H1 (cell line): ENCODE results near the gene HAVCR1. TPM values are rescaled to one million over a fixed set of nuclear protein-coding genes. Genes with fewer than 3 reads are reported as not detected.

Source experiments
- CTCF ChIA-PET: fragments of 300-600 bp; sonication (Branson Sonifier 250); formaldehyde crosslinking; loops from one replicate; lab custom pipeline; 2021; ENCODE audit not compliant: partially characterized antibody; lab: Charles Lee
- POLR2A ChIA-PET: fragments of 300-600 bp; sonication (Branson Sonifier 250); formaldehyde crosslinking; loops from one replicate; lab custom pipeline; 2021; ENCODE audit warnings: inconsistent platforms; ENCODE audit not compliant: partially characterized antibody; lab: Charles Lee
- DNase-seq, 2 experiments: peaks; one replicate each; pipeline versions ENCODE4 v3.0.0 to v3.0.0-alpha.2; 2010 to 2022; ENCODE audit warnings: low spot score in 2 of 2, low read depth in 1 of 2, mixed read lengths in 1 of 2
- FAIRE-seq: peaks from 2 replicates; lab custom pipeline; 2011; peaks lifted over from hg19 to GRCh38; lab: Jason Lieb, UNC
- H2AFZ ChIP-seq: 2 replicates; pipeline ENCODE4 v1.8.1; 2012; ENCODE audit warnings: low read length, inconsistent platforms
- H2AK5ac ChIP-seq: 2 replicates; pipeline ENCODE4 v1.6.1; 2013; ENCODE audit warnings: low read depth, low read length
- H2BK120ac ChIP-seq: replicated peaks from 2 replicates; pipeline ENCODE3; 2013; ENCODE audit warnings: low read depth, low read length, inconsistent platforms
- H2BK12ac ChIP-seq: 2 replicates; pipeline ENCODE4 v1.6.1; 2013; ENCODE audit warnings: low read depth, low read length
- H2BK15ac ChIP-seq: 2 replicates; pipeline ENCODE4 v1.6.1; 2013; ENCODE audit warnings: low read length
- H2BK20ac ChIP-seq: 2 replicates; pipeline ENCODE4 v1.6.1; 2013; ENCODE audit warnings: low read length
- H2BK5ac ChIP-seq: 2 replicates; pipeline ENCODE4 v1.6.1; 2013; ENCODE audit warnings: low read depth, low read length
- H3K14ac ChIP-seq: 2 replicates; pipeline ENCODE4 v1.6.1; 2013; ENCODE audit warnings: inconsistent platforms; ENCODE audit not compliant: insufficient read length
- H3K18ac ChIP-seq: 2 replicates; pipeline ENCODE4 v1.6.1; 2013; ENCODE audit warnings: low read length; ENCODE audit errors: extremely low read depth
- H3K23ac ChIP-seq: 2 replicates; pipeline ENCODE4 v1.6.1; 2013; ENCODE audit warnings: inconsistent platforms; ENCODE audit not compliant: insufficient read length
- H3K23me2 ChIP-seq: 2 replicates; pipeline ENCODE4 v1.6.1; 2013; ENCODE audit warnings: low read depth, low read length
- H3K27ac ChIP-seq: 2 replicates; pipeline ENCODE4 v1.6.1; 2011; ENCODE audit warnings: low read depth, low read length, inconsistent platforms
- H3K27me3 ChIP-seq, 4 experiments: replicated peaks in 1 of 4; 1 replicate in 1 of 4; 2 replicates in 3 of 4; pipeline versions ENCODE4 v1.6.1 to v1.8.1; 2011 to 2013; ENCODE audit warnings: low read length in 3 of 4, mild to moderate bottlenecking in 3 of 4, inconsistent platforms in 2 of 4, mixed read lengths in 2 of 4, moderate library complexity in 1 of 4; ENCODE audit not compliant: control insufficient read depth in 3 of 4, insufficient read depth in 3 of 4; ENCODE audit errors: extremely low read depth in 1 of 4
- H3K36me3 ChIP-seq, 4 experiments: 2 replicates each; pipeline versions ENCODE4 v1.6.1 to v1.8.1; 2011 to 2013; ENCODE audit warnings: mild to moderate bottlenecking in 4 of 4, low read length in 3 of 4, moderate library complexity in 2 of 4, control low read depth in 1 of 4, inconsistent platforms in 1 of 4; ENCODE audit not compliant: insufficient read depth in 4 of 4, control insufficient read depth in 2 of 4
- H3K4ac ChIP-seq: replicated peaks from 2 replicates; pipeline ENCODE3; 2013; ENCODE audit warnings: low read length, low read depth, mixed read lengths, inconsistent platforms; ENCODE audit not compliant: insufficient read length
- H3K4me1 ChIP-seq, 4 experiments: replicated peaks in 1 of 4; 1 replicate in 1 of 4; 2 replicates in 3 of 4; pipeline versions ENCODE4 v1.6.1 to v1.8.1; 2011 to 2013; ENCODE audit warnings: low read length in 3 of 4, inconsistent platforms in 2 of 4, mixed read lengths in 1 of 4; ENCODE audit not compliant: insufficient read depth in 4 of 4, control insufficient read depth in 3 of 4
- H3K4me2 ChIP-seq, 2 experiments: 2 replicates each; pipeline versions ENCODE4 v1.6.1 to v1.8.1; 2011 to 2013; ENCODE audit warnings: low read depth in 2 of 2, low read length in 2 of 2, control low read depth in 1 of 2, inconsistent platforms in 1 of 2, mild to moderate bottlenecking in 1 of 2; ENCODE audit not compliant: insufficient read depth in 1 of 2
- H3K4me3 ChIP-seq, 4 experiments: fragments of 200-600, 300-600 bp in 1 of 4; sonication (generic), shearing (Covaris generic), sonication (Bioruptor Twin) in 1 of 4; 2 replicates each; pipeline versions ENCODE4 v1.5.1 to v1.8.1; 2011 to 2016; ENCODE audit warnings: low read length in 4 of 4, low read depth in 3 of 4, control low read depth in 2 of 4, inconsistent platforms in 2 of 4, mild to moderate bottlenecking in 2 of 4, mixed read lengths in 1 of 4, moderate library complexity in 1 of 4; ENCODE audit not compliant: insufficient read depth in 2 of 4; ENCODE audit errors: extremely low read depth in 1 of 4
- H3K56ac ChIP-seq: replicated peaks from 2 replicates; pipeline ENCODE3; 2013; ENCODE audit warnings: low read depth, mild to moderate bottlenecking, mixed read lengths, low read length, inconsistent platforms; ENCODE audit not compliant: insufficient read length
- H3K79me1 ChIP-seq: 2 replicates; pipeline ENCODE4 v1.6.1; 2013; ENCODE audit warnings: low read depth, low read length, control low read depth
- H3K79me2 ChIP-seq, 2 experiments: 2 replicates each; pipeline versions ENCODE4 v1.6.1 to v1.8.1; 2012 to 2013; ENCODE audit warnings: low read length in 2 of 2, mild to moderate bottlenecking in 2 of 2, inconsistent platforms in 1 of 2; ENCODE audit not compliant: insufficient read depth in 2 of 2, control insufficient read depth in 1 of 2
- H3K9ac ChIP-seq, 4 experiments: replicated peaks in 1 of 4; 1 replicate in 1 of 4; 2 replicates in 3 of 4; pipeline versions ENCODE4 v1.6.1 to v1.8.1; 2011 to 2013; ENCODE audit warnings: low read depth in 3 of 4, low read length in 3 of 4, control low read depth in 2 of 4, mild to moderate bottlenecking in 2 of 4, moderate library complexity in 2 of 4, inconsistent platforms in 1 of 4; ENCODE audit errors: extremely low read depth in 1 of 4
- H3K9me3 ChIP-seq, 2 experiments: 2 replicates each; pipeline versions ENCODE4 v1.6.1 to v1.8.1; 2012 to 2013; ENCODE audit warnings: mild to moderate bottlenecking in 2 of 2, moderate library complexity in 2 of 2, control low read depth in 1 of 2, inconsistent platforms in 1 of 2, low read depth in 1 of 2, low read length in 1 of 2, mixed read lengths in 1 of 2; ENCODE audit not compliant: insufficient read depth in 2 of 2
- H4K20me1 ChIP-seq, 2 experiments: replicated peaks in 1 of 2; 2 replicates each; pipeline versions ENCODE3 to v1.8.1; 2011 to 2013; ENCODE audit warnings: inconsistent platforms in 2 of 2, low read length in 2 of 2, mild to moderate bottlenecking in 1 of 2; ENCODE audit not compliant: insufficient read depth in 2 of 2, control insufficient read depth in 1 of 2
- H4K5ac ChIP-seq: 2 replicates; pipeline ENCODE4 v1.6.1; 2013; ENCODE audit warnings: low read length, low read depth, mixed read lengths, inconsistent platforms; ENCODE audit not compliant: insufficient read length
- H4K8ac ChIP-seq: 2 replicates; pipeline ENCODE4 v1.8.0; 2013; ENCODE audit warnings: mild to moderate bottlenecking, moderate library complexity, low read length, inconsistent platforms; ENCODE audit not compliant: insufficient read depth; ENCODE audit errors: extremely low read depth
- H4K91ac ChIP-seq: replicated peaks from 2 replicates; pipeline ENCODE3; 2013; ENCODE audit warnings: low read length, mixed read lengths, inconsistent platforms; ENCODE audit not compliant: insufficient read length
- ATF2 ChIP-seq: IDR thresholded peaks from 2 replicates; pipeline ENCODE4 v1.6.1; 2012; ENCODE audit warnings: low read length, inconsistent platforms
- JUN ChIP-seq: IDR thresholded peaks from 2 replicates; pipeline ENCODE4 v1.6.1; 2011; ENCODE audit warnings: low read depth, mild to moderate bottlenecking, improper control_type of control experiment, low read length
- JUND ChIP-seq: IDR thresholded peaks from 2 replicates; pipeline ENCODE4 v1.6.1; 2011; ENCODE audit warnings: mild to moderate bottlenecking, improper control_type of control experiment, low read length
- NANOG ChIP-seq: IDR thresholded peaks from 2 replicates; pipeline ENCODE4 v1.6.1; 2011; ENCODE audit warnings: low read length, low read depth, mild to moderate bottlenecking, inconsistent platforms; ENCODE audit not compliant: insufficient read depth, poor library complexity, severe bottlenecking
- RFX5 ChIP-seq: IDR thresholded peaks from 2 replicates; pipeline ENCODE4 v1.6.1; 2011; ENCODE audit warnings: low read depth, low read length, improper control_type of control experiment, borderline replicate concordance
- SP4 ChIP-seq: IDR thresholded peaks from 2 replicates; pipeline ENCODE4 v1.6.1; 2012; ENCODE audit warnings: low read length, inconsistent platforms
- WGBS, 2 experiments: shearing (Covaris generic) in 1 of 2; methylation state at CpG; one replicate each; pipeline versions ENCODE4 v1.1.6 to v1.1.7; 2013 to 2015; ENCODE audit warnings: low lambda C conversion rate in 2 of 2, mixed read lengths in 2 of 2, inconsistent platforms in 1 of 2, low coverage in 1 of 2, missing lambda C conversion rate in 1 of 2; ENCODE audit not compliant: insufficient replicate concordance in 2 of 2, insufficient coverage in 1 of 2, insufficient read length in 1 of 2; ENCODE audit errors: extremely low coverage in 1 of 2, missing lambda C conversion rate in 1 of 2; 5-methylcytosine and 5-hydroxymethylcytosine counted together
- polyA plus RNA-seq, 7 experiments: library from polyadenylated mRNA; depleted of rRNA in 3 of 7; stranded (reverse) in 5 of 7; unstranded in 2 of 7; fragments of >200 nt in 5 of 7; fragments of 200-250 nt in 2 of 7; gene quantifications; 1 replicate in 5 of 7; 2 replicates in 1 of 7; 4 replicates in 1 of 7; pipeline versions ENCODE4 v1.2.1 to v1.2.3, GENCODE V29; 2011 to 2013; ENCODE audit warnings: missing spikeins in 2 of 7, mixed read lengths in 2 of 7
- total RNA-seq: library from RNA; stranded (reverse); fragmentation: NEBNext Ultra II Directional; extraction: Animal tissue kit (Norgen Biotek cat#: 25700); gene quantifications from 2 replicates; pipeline ENCODE4 v1.2.1, GENCODE V29; 2021

The HAVCR1 gene
- total and polyA plus RNA-seq, 2 of the 8 experiments (the other 6 are each of a cell fraction or from before 2014, with no cell fraction given), result not detected

DNA sequence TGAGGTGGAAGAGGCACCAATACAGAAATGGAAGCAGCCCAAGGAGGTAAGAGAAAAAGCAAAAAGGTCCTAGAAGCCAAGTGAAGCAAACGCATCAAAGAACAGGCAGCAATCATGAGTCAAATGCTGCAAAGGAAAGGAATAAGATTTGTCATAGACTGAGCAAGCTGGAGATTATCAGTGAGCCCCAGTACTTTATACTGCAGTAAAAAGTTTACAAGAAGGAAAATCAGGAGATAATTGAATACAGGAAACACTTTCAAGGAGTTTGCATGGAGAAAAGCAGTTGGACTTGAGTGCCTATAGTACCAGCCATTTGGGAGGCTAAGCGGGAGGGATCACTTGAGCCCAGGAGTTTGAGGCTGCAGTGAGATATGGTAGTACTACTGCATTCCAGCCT, 7.2 kb upstream of the HAVCR1 start:
- no peak overlapping the region for H3K4ac ChIP-seq
- no peak overlapping the region for H3K9ac ChIP-seq
- H3K27me3 ChIP-seq, result no peaks in the 10 kb centered on the region
- 88% methylated on average over 2 of the region's 2 CpGs; no CpG with 5 or more reads in 1 of the 2 experiments for WGBS, 2 experiments
- H3K27ac ChIP-seq, result no peak overlapping the region
- H2AK5ac ChIP-seq, result no peak overlapping the region
- no peak overlapping the region for H4K5ac ChIP-seq
- H3K79me2 ChIP-seq, result no peaks in the 10 kb centered on the region
- H3K23me2 ChIP-seq, result no peaks in the 10 kb centered on the region
- no peak overlapping the region for H2BK20ac ChIP-seq
- CTCF ChIA-PET, result interaction anchor here (0.6 to 0.7 kb wide), 2 partner anchors 27 to 249 kb away, joined by 3 to 6 read pairs; no protein-coding TSS in a partner anchor
- H4K91ac ChIP-seq, result no peak overlapping the region
- H3K18ac ChIP-seq, result no peak overlapping the region
- no peak overlapping the region for H2BK120ac ChIP-seq
- H2BK12ac ChIP-seq, result no peak overlapping the region
- no peaks in the 10 kb centered on the region for H4K20me1 ChIP-seq
- no peaks in the 10 kb centered on the region for H3K79me1 ChIP-seq
- no peak for DNase-seq
- H2BK15ac ChIP-seq, result no peak overlapping the region
- no peak overlapping the region for H4K8ac ChIP-seq
- no peaks in the 10 kb centered on the region for H3K36me3 ChIP-seq
- H3K9me3 ChIP-seq, result no peaks in the 10 kb centered on the region
- H3K14ac ChIP-seq, result no peak overlapping the region
- no peak overlapping the region for H3K4me3 ChIP-seq
- no peak overlapping the region for H2AFZ ChIP-seq
- H3K4me2 ChIP-seq, result no peak overlapping the region
- no peaks in the 10 kb centered on the region for H3K4me1 ChIP-seq
- POLR2A ChIA-PET, result no interaction called here
- no peak overlapping the region for H3K56ac ChIP-seq
- no peak for FAIRE-seq
- H2BK5ac ChIP-seq, result no peak overlapping the region
- H3K23ac ChIP-seq, result no peak overlapping the region
- TF ChIP-seq NANOG, result no peak
- TF ChIP-seq JUN, result no peak
- TF ChIP-seq JUND, result no peak
- no peak for TF ChIP-seq ATF2
- no peak for TF ChIP-seq SP4
- no peak for TF ChIP-seq RFX5
- TF ChIP-seq, all 59 proteins: peak for 0
